Left ventricle myocardium inferior (tissue), 1 donor: ENCODE results near the gene YAP1. TPM values are rescaled to one million over a fixed set of nuclear protein-coding genes. Genes with fewer than 3 reads are reported as not detected.
"Not testable (repeated sequence)": the region's sequence is repeated elsewhere in the genome, so short reads cannot be mapped to it uniquely, and the experiment has no call there.

ENCODE experiments used
- DNase-seq: peaks from one replicate; pipeline ENCODE4 v3.0.0-alpha.2; 2020
- H3K27ac ChIP-seq: fragments of 200-600 bp; replicated peaks from 2 replicates; pipeline ENCODE4 v1.8.0; 2021
- H3K27me3 ChIP-seq: fragments of 200-600 bp; 2 replicates; pipeline ENCODE4 v1.8.0; 2021; ENCODE audit warnings: low read depth
- H3K36me3 ChIP-seq: fragments of 200-600 bp; 2 replicates; pipeline ENCODE4 v1.8.0; 2021
- H3K4me1 ChIP-seq: fragments of 200-600 bp; 2 replicates; pipeline ENCODE4 v1.8.0; 2021
- H3K4me3 ChIP-seq: fragments of 200-600 bp; 2 replicates; pipeline ENCODE4 v1.8.0; 2021; ENCODE audit warnings: mild to moderate bottlenecking, moderate library complexity
- H3K9me3 ChIP-seq: fragments of 200-600 bp; replicated peaks from 2 replicates; pipeline ENCODE4 v1.8.0; 2021
- intact Hi-C: fragments of 100-400 bp; cut with micrococcal nuclease; formaldehyde crosslinking; loops from one replicate; pipeline ENCODE4 v1.11.0; 2022
- total RNA-seq: library from RNA; stranded (reverse); fragmentation: NEBNext Ultra II Directional; extraction: Animal tissue kit (Norgen Biotek cat#: 25700); gene quantifications from one replicate; pipeline ENCODE4 v1.2.1, GENCODE V29; 2021
- TF ChIP-seq, protein P1 (sequence below): fragments of 200-600 bp; IDR thresholded peaks from 2 replicates; pipeline ENCODE4 v1.8.0; 2021; ENCODE audit warnings: antibody characterized with exemption, mild to moderate bottlenecking, borderline replicate concordance
- donor health status: DM: no; HTN: yes; CAD: no; lungs with severe emphysema.

YAP1 gene
- total RNA-seq, 1 donor from 2014 or later = 67.9 TPM

DNA sequence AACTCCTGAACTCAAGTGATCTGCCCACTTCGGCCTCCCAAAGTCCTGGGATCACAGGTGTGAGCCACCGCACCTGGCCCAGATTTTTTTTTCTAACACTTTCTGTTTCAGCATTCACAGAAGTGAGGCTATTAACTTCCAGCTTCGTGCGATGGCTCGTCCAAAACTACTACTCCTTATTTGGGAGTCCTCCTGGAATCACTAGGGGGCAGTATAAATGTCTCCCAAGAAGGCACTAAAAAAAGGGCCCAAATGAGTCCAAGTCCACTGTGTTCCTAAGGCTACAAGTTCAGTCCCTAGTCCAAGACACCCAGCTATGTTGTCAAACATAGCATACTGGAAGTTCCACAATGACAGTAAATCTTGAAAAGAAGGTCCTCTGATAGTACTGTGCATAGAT, 143.8 kb downstream of the YAP1 start:
- H3K9me3 ChIP-seq = no peaks in the 10 kb centered on the region
- TF ChIP-seq, protein P1, sequence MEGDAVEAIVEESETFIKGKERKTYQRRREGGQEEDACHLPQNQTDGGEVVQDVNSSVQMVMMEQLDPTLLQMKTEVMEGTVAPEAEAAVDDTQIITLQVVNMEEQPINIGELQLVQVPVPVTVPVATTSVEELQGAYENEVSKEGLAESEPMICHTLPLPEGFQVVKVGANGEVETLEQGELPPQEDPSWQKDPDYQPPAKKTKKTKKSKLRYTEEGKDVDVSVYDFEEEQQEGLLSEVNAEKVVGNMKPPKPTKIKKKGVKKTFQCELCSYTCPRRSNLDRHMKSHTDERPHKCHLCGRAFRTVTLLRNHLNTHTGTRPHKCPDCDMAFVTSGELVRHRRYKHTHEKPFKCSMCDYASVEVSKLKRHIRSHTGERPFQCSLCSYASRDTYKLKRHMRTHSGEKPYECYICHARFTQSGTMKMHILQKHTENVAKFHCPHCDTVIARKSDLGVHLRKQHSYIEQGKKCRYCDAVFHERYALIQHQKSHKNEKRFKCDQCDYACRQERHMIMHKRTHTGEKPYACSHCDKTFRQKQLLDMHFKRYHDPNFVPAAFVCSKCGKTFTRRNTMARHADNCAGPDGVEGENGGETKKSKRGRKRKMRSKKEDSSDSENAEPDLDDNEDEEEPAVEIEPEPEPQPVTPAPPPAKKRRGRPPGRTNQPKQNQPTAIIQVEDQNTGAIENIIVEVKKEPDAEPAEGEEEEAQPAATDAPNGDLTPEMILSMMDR = peak; percentile 33
- intact Hi-C loops = no loop called here

DNA sequence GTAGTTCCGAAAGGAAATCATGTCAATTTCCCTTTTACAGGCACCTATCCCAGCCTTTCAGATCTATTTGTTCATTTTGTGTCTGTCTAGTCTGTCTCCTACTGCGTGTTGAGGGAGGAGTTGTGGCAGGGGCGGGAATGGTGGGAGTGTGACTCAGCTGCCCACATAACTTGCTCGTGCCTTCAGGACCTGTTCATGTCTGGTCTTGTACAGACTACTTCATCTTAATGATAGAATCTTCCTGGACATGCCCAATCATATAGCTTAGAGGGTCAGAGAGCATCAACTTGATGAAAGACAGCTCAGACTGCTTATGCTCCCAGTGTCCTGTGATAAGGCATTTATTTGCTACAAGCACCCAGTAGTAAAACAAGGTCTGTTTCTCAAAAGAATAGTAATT, 146.0 kb downstream of the YAP1 start:
- TF ChIP-seq, protein P1 = no peak
- no peak for DNase-seq
- intact Hi-C loops = no loop called here
- H3K4me3 ChIP-seq = no peak overlapping the region
- no peaks in the 10 kb centered on the region for H3K27me3 ChIP-seq
- H3K36me3 ChIP-seq = no peaks in the 10 kb centered on the region
- H3K27ac ChIP-seq = no peak overlapping the region
- no peaks in the 10 kb centered on the region for H3K4me1 ChIP-seq
- no peaks in the 10 kb centered on the region for H3K9me3 ChIP-seq

More for the DNA sequence above, 143.8 kb downstream of the YAP1 start:
- no peaks in the 10 kb centered on the region for H3K27me3 ChIP-seq
- no peak overlapping the region for H3K27ac ChIP-seq
- no peak overlapping the region for H3K4me3 ChIP-seq
- no peaks in the 10 kb centered on the region for H3K36me3 ChIP-seq
- H3K4me1 ChIP-seq = no peaks in the 10 kb centered on the region
- DNase-seq = no peak

DNA sequence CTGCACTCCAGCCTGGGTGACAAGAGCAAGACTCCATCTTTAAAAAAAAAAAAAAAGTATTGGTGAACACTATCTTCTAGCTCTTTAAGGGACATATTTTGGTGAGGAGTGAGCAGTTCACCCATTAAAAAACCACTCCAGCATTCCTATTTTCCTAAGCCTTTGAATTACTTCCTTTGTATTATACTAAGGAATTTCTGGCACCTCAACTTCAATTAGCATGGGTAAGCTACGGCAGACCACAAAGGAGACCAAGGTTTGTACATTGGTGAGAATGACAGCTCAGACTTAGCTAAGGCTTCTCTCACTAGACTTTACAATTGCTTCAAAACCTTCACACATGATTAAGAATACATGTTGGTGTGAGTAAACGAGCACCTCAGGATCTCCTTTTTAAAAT, 150.0 kb downstream of the YAP1 start:
- intact Hi-C loops = no loop called here
- DNase-seq = no peak
- TF ChIP-seq, protein P1 = no peak
- Histone ChIP-seq H3K27me3 (no peaks in the 10 kb centered on the region), H3K9me3 (no peaks in the 10 kb centered on the region), H3K4me3 (no peak overlapping the region), H3K4me1 (no peaks in the 10 kb centered on the region), H3K27ac (no peak overlapping the region), H3K36me3 (no peaks in the 10 kb centered on the region)

DNA sequence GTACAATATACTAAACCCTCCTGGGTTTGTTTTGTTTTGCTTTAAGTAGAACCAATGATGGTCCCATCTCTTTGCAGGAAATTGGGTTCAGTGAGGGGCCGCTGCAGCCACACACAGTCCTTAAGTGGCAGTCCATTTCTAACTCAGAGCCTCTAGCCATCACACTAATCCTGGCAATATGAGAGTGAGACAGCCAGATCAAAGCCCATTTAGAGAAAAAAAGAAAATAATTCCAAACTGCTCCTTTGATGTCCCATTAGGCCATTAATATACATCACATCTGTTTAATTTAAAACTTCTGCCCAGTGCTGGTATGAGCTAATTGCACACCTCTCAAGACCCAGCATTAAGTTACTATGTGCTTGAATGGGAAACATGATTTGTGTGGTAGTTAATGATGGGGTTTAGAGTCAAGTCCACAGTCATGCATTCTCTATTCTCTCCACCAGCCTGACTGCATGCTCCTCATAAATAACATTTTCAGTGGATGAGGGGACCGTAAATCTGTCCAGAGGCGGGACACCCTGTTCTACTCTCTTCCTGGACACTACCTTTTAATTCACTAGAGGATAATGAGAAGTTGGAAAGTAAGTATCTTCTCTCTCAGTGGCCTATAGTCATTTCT, 153.2 kb downstream of the YAP1 start:
- no peak for DNase-seq
- intact Hi-C loops = no loop called here
- no peaks in the 10 kb centered on the region for H3K36me3 ChIP-seq
- no peaks in the 10 kb centered on the region for H3K9me3 ChIP-seq
- no peak overlapping the region for H3K4me3 ChIP-seq
- H3K27ac ChIP-seq = no peak overlapping the region
- no peaks in the 10 kb centered on the region for H3K27me3 ChIP-seq
- TF ChIP-seq, protein P1 = no peak
- peaks cover 5% of the 10 kb centered on the region for H3K4me1 ChIP-seq

DNA sequence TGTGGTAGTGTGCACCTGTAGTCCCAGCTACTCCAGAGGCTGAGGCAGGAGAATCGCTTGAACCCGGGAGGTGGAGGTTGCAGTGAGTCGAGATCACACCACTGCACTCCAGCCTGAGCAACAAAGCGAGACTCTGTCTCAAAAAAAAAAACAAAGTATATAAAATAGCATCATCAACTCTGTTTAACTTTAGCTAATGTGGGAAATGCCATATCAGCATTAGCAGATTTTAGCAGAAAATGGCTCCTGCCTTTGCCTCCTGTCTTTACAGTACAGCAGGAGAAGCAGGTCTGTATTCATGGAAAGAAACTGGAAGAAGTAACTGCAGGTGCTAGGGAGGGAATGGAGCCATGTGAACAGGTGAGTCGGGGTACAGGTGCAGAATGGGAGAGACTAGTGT, 154.5 kb downstream of the YAP1 start:
- DNase-seq, H3K36me3 ChIP-seq, H3K27ac ChIP-seq, H3K27me3 ChIP-seq, H3K4me3 ChIP-seq, H3K9me3 ChIP-seq, intact Hi-C loops: not testable (repeated sequence)
- H3K4me1 ChIP-seq = peaks cover 13% of the 10 kb centered on the region

DNA sequence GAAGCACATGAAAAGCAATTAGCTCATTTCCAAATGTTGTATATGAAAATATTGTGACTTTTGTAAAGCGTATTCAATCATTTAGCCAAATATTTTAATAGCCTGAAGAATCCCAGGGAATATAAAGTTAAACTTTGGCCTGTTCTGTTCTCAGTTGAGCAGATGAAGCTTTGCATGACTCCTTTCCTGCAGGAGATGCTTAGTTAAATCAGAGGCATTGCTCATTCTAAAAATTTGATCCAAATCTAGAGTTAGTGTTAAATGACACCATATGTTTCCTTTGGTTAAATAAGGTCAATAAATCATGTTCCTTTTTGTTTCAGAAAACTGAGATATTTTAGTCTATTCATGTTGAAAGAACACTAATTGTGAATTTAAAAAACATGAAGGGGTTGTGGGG, 155.9 kb downstream of the YAP1 start:
- intact Hi-C loops = no loop called here
- TF ChIP-seq, protein P1 = no peak
- peaks cover 13% of the 10 kb centered on the region for H3K4me1 ChIP-seq
- peaks cover 3% of the 10 kb centered on the region for H3K27me3 ChIP-seq
- H3K27ac ChIP-seq = no peak overlapping the region
- H3K9me3 ChIP-seq = no peaks in the 10 kb centered on the region
- H3K4me3 ChIP-seq = no peak overlapping the region
- H3K36me3 ChIP-seq = no peaks in the 10 kb centered on the region
- DNase-seq = no peak
